Measurements from ENCODE around the gene HM13.
"Not testable (repeated sequence)": the region's sequence is repeated elsewhere in the genome, so short reads cannot be mapped to it uniquely, and the experiment has no call there.

Gene HM13

GRCh38 chr20:31502884-31503673 is 11.2 kb upstream of the HM13 start:
- not testable (repeated sequence) for DNase-seq

GRCh38 chr20:31505903-31506302 is 8.3 kb upstream of the HM13 start:
- no peak for DNase-seq

GRCh38 chr20:31508517-31509244 is 5.6 kb upstream of the HM13 start:
- DNase-seq = no peak

GRCh38 chr20:31515072-31515774 is 981 bp downstream of the HM13 start:
- DNase-seq = no peak

GRCh38 chr20:31515775-31516107 is 1.5 kb downstream of the HM13 start:
- no peak for DNase-seq

GRCh38 chr20:31516166-31516565 is 1.9 kb downstream of the HM13 start:
- no peak for DNase-seq

GRCh38 chr20:31516651-31517050 is 2.4 kb downstream of the HM13 start:
- no peak for DNase-seq

- no peak for DNase-seq
Observed at GRCh38 chr20:31517373-31517772, 3.1 kb downstream of the HM13 start.

- DNase-seq = not testable (repeated sequence)
Observed at GRCh38 chr20:31521267-31521666, 7.0 kb downstream of the HM13 start.

- DNase-seq = no peak
Observed at GRCh38 chr20:31522731-31523130, 8.5 kb downstream of the HM13 start.

GRCh38 chr20:31523361-31524283 is 9.4 kb downstream of the HM13 start:
- no peak for DNase-seq

- no peak for DNase-seq
Observed at GRCh38 chr20:31527266-31527665, 13.0 kb downstream of the HM13 start.

- no peak for DNase-seq
Observed at GRCh38 chr20:31535298-31535697, 21.1 kb downstream of the HM13 start.

GRCh38 chr20:31536575-31536974 is 22.3 kb downstream of the HM13 start:
- DNase-seq = no peak

- no peak for DNase-seq
Observed at GRCh38 chr20:31537116-31537871, 23.1 kb downstream of the HM13 start.

GRCh38 chr20:31537890-31538289 is 23.6 kb downstream of the HM13 start:
- DNase-seq = no peak

GRCh38 chr20:31538326-31538725 is 24.1 kb downstream of the HM13 start:
- no peak for DNase-seq

GRCh38 chr20:31539636-31540035 is 25.4 kb downstream of the HM13 start:
- DNase-seq = not testable (repeated sequence)

- DNase-seq = no peak
Observed at GRCh38 chr20:31540406-31540805, 26.2 kb downstream of the HM13 start.

GRCh38 chr20:31542201-31542842 is 28.1 kb downstream of the HM13 start:
- DNase-seq = no peak

- DNase-seq = no peak
Observed at GRCh38 chr20:31542963-31543362, 28.7 kb downstream of the HM13 start.

Measured in cortex of kidney (tissue), 1 donor.